Smooth muscle cell (in vitro differentiated cells): ENCODE measurements around the gene MTG1. TPM values are rescaled to one million over a fixed set of nuclear protein-coding genes. Genes with fewer than 3 reads are reported as not detected.
"Not testable (repeated sequence)": the region's sequence is repeated elsewhere in the genome, so short reads cannot be mapped to it uniquely, and the experiment has no call there.

Source experiments
- DNase-seq: peaks from one replicate; lab custom pipeline; 2025; ENCODE audit not compliant: unreplicated experiment; lab: John Stamatoyannopoulos, UW
- H2AFZ ChIP-seq: fragments of 200-600 bp; sonication (generic); 2 replicates; pipeline ENCODE4 v1.6.0; 2016; ENCODE audit warnings: antibody characterized with exemption, low read depth, mild to moderate bottlenecking
- H3F3A ChIP-seq: fragments of 200-600 bp; sonication (generic); 2 replicates; pipeline ENCODE4 v1.6.0; 2017; ENCODE audit warnings: antibody characterized with exemption, low read depth
- H3K27ac ChIP-seq: fragments of 200-600 bp; sonication (generic); 2 replicates; pipeline ENCODE4 v1.5.1; 2016; ENCODE audit warnings: low read depth, mild to moderate bottlenecking
- H3K27me3 ChIP-seq: fragments of 200-600 bp; sonication (generic); 2 replicates; pipeline ENCODE4 v1.6.1; 2016; ENCODE audit warnings: low read depth, mild to moderate bottlenecking
- H3K36me3 ChIP-seq: fragments of 200-600 bp; sonication (generic); 2 replicates; pipeline ENCODE4 v1.5.1; 2016; ENCODE audit warnings: low read depth
- H3K4me1 ChIP-seq: fragments of 200-600 bp; sonication (generic); 2 replicates; pipeline ENCODE4 v1.5.1; 2016; ENCODE audit warnings: low read depth
- H3K4me2 ChIP-seq: fragments of 200-600 bp; sonication (generic); 2 replicates; pipeline ENCODE4 v1.6.0; 2016; ENCODE audit warnings: mild to moderate bottlenecking
- H3K4me3 ChIP-seq: fragments of 200-600 bp; sonication (generic); 2 replicates; pipeline ENCODE4 v1.5.1; 2016; ENCODE audit warnings: mild to moderate bottlenecking
- H3K79me2 ChIP-seq: fragments of 200-600 bp; sonication (generic); 2 replicates; pipeline ENCODE4 v1.6.0; 2016; ENCODE audit warnings: low read depth, mild to moderate bottlenecking
- H3K9ac ChIP-seq: fragments of 200-600 bp; sonication (generic); 2 replicates; pipeline ENCODE4 v1.6.0; 2016; ENCODE audit warnings: low read depth
- H3K9me3 ChIP-seq: fragments of 200-600 bp; sonication (generic); replicated peaks from 2 replicates; pipeline ENCODE4 v1.5.1; 2016; ENCODE audit warnings: low read depth
- H4K20me1 ChIP-seq: fragments of 200-600 bp; sonication (generic); 2 replicates; pipeline ENCODE4 v1.6.0; 2016; ENCODE audit warnings: low read depth
- WGBS: methylation state at CpG from one replicate; pipeline ENCODE4 v1.1.7; 2016; ENCODE audit warnings: low lambda C conversion rate; 5-methylcytosine and 5-hydroxymethylcytosine counted together
- polyA plus RNA-seq: library from polyadenylated mRNA; unstranded; fragments of >200 nt; fragmentation: Nextera tagmentation; extraction: Ambion mirVana; gene quantifications from 2 replicates; pipeline ENCODE4 v1.2.1, GENCODE V29; 2016
- total RNA-seq: library from RNA; depleted of rRNA; stranded (reverse); fragments of >200 nt; gene quantifications from 2 replicates; pipeline ENCODE4 v1.2.3, GENCODE V29; 2014
- TF ChIP-seq, protein P1 (sequence below): fragments of 200-600 bp; sonication (generic); IDR thresholded peaks from 2 replicates; pipeline ENCODE4 v1.5.1; 2017; ENCODE audit warnings: borderline replicate concordance, mild to moderate bottlenecking, antibody characterized with exemption; ENCODE audit not compliant: insufficient read depth, poor library complexity, severe bottlenecking

The MTG1 gene
- total and polyA plus RNA-seq, 2 experiments from 2014 or later: 20.6 to 53.5 TPM

GRCh38 chr10:133366751-133367150, 27.2 kb upstream of the MTG1 start:
- Histone ChIP-seq H2AFZ (no peak overlapping the region), H3K4me2 (no peak overlapping the region), H3K79me2 (no peaks in the 10 kb centered on the region), H3K27me3 (no peaks in the 10 kb centered on the region), H3K36me3 (peaks cover 6% of the 10 kb centered on the region), H3K4me1 (no peaks in the 10 kb centered on the region), H3K4me3 (no peak overlapping the region), H3F3A (no peaks in the 10 kb centered on the region), H3K27ac (no peak overlapping the region), H3K9ac (no peak overlapping the region), H3K9me3 (no peaks in the 10 kb centered on the region), H4K20me1 (no peaks in the 10 kb centered on the region)
- DNase-seq: no peak
- TF ChIP-seq, protein P1, sequence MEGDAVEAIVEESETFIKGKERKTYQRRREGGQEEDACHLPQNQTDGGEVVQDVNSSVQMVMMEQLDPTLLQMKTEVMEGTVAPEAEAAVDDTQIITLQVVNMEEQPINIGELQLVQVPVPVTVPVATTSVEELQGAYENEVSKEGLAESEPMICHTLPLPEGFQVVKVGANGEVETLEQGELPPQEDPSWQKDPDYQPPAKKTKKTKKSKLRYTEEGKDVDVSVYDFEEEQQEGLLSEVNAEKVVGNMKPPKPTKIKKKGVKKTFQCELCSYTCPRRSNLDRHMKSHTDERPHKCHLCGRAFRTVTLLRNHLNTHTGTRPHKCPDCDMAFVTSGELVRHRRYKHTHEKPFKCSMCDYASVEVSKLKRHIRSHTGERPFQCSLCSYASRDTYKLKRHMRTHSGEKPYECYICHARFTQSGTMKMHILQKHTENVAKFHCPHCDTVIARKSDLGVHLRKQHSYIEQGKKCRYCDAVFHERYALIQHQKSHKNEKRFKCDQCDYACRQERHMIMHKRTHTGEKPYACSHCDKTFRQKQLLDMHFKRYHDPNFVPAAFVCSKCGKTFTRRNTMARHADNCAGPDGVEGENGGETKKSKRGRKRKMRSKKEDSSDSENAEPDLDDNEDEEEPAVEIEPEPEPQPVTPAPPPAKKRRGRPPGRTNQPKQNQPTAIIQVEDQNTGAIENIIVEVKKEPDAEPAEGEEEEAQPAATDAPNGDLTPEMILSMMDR: no peak
- WGBS: 97% methylated on average over 13 of the region's 13 CpGs

GRCh38 chr10:133367461-133367860, 26.5 kb upstream of the MTG1 start:
- not testable (repeated sequence) for H3K4me1 ChIP-seq, H3K4me2 ChIP-seq, H3K27me3 ChIP-seq, H3K27ac ChIP-seq, H3K9me3 ChIP-seq, H4K20me1 ChIP-seq, DNase-seq, H3F3A ChIP-seq, H3K4me3 ChIP-seq, H3K79me2 ChIP-seq, H3K36me3 ChIP-seq, H3K9ac ChIP-seq, H2AFZ ChIP-seq
- 60% methylated on average over 3 of the region's 7 CpGs for WGBS

DNA sequence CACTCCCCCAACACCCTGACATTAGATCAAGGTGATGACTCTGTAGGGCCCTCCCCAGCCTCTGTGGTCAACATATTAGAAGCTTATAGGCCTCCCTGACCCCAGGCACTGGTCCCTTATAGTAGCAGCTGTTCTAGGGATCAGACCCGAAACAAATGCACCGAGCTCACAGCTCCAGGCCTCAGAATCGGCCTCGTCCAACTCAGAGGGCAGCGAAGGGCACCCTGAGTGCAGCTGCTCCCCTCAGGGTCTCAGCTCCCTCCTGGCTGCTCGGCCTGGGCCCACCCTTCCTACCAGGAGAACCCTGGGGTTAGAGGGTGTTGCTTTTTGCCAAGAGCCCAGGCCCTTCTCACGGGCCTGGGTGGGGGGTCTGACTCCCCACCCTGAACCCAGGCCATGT, 25.8 kb upstream of the MTG1 start:
- Histone ChIP-seq H3K9ac (no peak overlapping the region), H3K27ac (no peak overlapping the region), H3K27me3 (no peaks in the 10 kb centered on the region), H2AFZ (no peak overlapping the region), H3K9me3 (no peaks in the 10 kb centered on the region), H4K20me1 (no peaks in the 10 kb centered on the region), H3K79me2 (no peaks in the 10 kb centered on the region), H3K4me3 (no peak overlapping the region), H3K4me2 (no peak overlapping the region), H3K36me3 (peaks cover 6% of the 10 kb centered on the region), H3K4me1 (no peaks in the 10 kb centered on the region), H3F3A (no peaks in the 10 kb centered on the region)
- TF ChIP-seq, protein P1: no peak
- 99% methylated on average over 7 of the region's 7 CpGs for WGBS
- no peak for DNase-seq

DNA sequence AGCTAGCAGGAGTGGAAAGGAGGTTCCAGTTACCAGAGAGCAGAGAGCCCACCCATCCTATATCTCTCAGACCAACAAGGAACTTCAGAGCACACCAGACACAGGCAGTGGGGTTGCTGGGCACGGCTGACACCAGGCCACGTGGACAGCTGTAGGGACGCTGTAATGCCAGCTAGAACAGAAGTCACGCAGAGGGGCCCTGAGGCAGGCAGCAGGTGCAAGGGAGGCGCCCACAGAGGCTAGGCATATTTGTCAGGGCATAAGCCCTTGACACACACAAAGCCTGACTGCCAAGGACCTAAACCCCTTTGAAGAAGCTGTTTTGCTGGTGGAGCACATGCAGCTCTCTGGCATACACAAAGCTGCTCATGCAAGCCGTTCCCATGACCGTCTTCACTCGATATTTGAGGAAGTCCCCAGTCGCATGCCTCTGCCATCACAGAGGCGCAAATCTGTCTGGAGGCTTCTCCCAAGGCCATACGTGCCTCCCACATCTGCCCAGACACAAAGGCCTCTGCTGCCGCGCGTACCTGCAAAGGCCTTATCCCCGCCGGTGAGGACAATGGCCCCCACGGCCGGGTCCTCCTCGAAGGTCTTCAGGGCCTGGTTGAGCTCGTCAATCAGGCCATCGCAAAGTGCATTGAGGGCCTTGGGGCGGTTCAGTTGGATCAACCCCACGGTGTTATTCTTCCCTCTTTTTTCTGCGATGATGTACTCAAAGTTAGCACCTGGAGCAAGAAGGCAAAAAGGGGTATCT, 23.7 kb upstream of the MTG1 start:
- peaks cover 5% of the 10 kb centered on the region for H3K4me1 ChIP-seq
- peaks cover 6% of the 10 kb centered on the region for H3K36me3 ChIP-seq
- peaks cover 7% of the 10 kb centered on the region for H3F3A ChIP-seq
- no peaks in the 10 kb centered on the region for H3K79me2 ChIP-seq
- H4K20me1 ChIP-seq: no peaks in the 10 kb centered on the region
- no peak overlapping the region for H2AFZ ChIP-seq
- no peak overlapping the region for H3K4me2 ChIP-seq
- no peaks in the 10 kb centered on the region for H3K9me3 ChIP-seq
- H3K27me3 ChIP-seq: no peaks in the 10 kb centered on the region
- WGBS: 94% methylated on average over 24 of the region's 24 CpGs
- no peak for DNase-seq
- no peak overlapping the region for H3K4me3 ChIP-seq
- TF ChIP-seq, protein P1: no peak
- H3K9ac ChIP-seq: no peak overlapping the region
- no peak overlapping the region for H3K27ac ChIP-seq
